Gastrocnemius medialis (tissue), 4 donors: ENCODE data around the gene MNX1.

Experiments used
- CTCF ChIP-seq, 5 experiments: fragments of 450-650 bp in 3 of 5; fragments of 200-600 bp in 2 of 5; sonication (generic) in 2 of 5; IDR thresholded peaks in 4 of 5; conservative IDR thresholded peaks in 1 of 5; 1 replicate in 4 of 5; 2 replicates in 1 of 5; pipeline ENCODE4 v1.5.1; 2016 to 2019; ENCODE audit warnings: antibody characterized with exemption in 5 of 5, mild to moderate bottlenecking in 3 of 5, moderate library complexity in 3 of 5
- POLR2A ChIP-seq, 2 donors: fragments of 450-650 bp; IDR thresholded peaks; one replicate each; pipeline ENCODE4 v1.6.1; 2017; ENCODE audit warnings: antibody characterized with exemption in 2 of 2, mild to moderate bottlenecking in 2 of 2, moderate library complexity in 2 of 2

- TF ChIP-seq POLR2A (IDR thresholded peaks at IDR 0.05) (no peak), CTCF (IDR thresholded peaks at IDR 0.05 in 4 of 5, conservative IDR thresholded peaks at IDR 0.05 in 1 of 5) (no peak)
These were observed 7.3 kb upstream of the MNX1 start for GRCh38 chr7:157017603-157018327.
